ENCODE results near the gene CLBA1. TPM values are rescaled to one million over a fixed set of nuclear protein-coding genes. Genes with fewer than 3 reads are reported as not detected.
"Not testable (repeated sequence)": the region's sequence is repeated elsewhere in the genome, so short reads cannot be mapped to it uniquely, and the experiment has no call there.

The CLBA1 gene
- total and polyA plus RNA-seq, 9 of the 15 experiments (the other 6 are each of a cell fraction or from before 2014, with no cell fraction given): 0.04 to 3.9 (median 2.6) TPM

DNA sequence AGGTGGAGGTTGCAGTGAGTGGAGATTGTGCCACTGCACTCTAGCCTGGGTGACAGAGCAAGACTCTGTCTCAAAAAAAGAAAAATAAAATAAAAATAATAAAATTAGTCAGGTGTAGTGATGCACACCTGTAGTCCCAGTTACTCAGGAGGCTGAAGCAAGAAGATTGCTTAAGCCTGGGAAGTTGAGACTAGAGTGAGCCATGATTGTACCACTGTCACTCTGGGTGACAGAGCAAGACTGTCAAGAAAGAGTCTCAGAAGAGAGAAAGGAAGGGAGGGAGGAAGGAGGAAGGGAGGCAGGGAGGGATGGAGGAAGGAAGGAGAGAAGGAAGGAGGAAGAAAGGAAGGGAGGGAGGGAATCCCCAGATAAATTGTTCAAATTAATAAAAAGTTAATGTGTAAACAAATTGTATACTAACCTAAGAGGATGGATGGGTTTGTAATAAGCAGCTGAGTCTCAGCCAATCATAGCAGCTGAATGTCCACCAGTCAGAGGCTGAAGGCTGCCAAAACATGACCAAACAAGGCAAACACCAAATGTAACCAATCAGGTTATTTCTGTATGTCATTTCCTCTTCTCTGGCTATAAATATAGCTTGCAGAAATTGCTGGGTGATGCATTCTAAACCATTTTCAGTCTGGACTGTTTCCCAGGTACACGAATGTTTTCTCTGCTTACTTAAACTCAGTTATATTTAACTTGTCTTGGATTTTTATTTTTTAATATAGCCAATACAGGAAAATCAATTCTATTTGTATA is 41.4 kb downstream of the CLBA1 start (continued):
- TF ChIP-seq ZNF512 (tag; IDR thresholded peaks at IDR 0.05) (peak; percentile 37; the same call in 1 of the 2 replicates), PKNOX1 (IDR thresholded peaks at IDR 0.05) (peak; percentile 41; the same call in 1 of the 2 replicates), MAFK (IDR thresholded peaks at IDR 0.05; ENCODE audit: low read length) (peak; percentile 13; the same call in 1 of the 2 replicates), ZBTB26 (CRISPR knock-in tag; IDR thresholded peaks at IDR 0.05) (no peak), RBM15 (IDR thresholded peaks at IDR 0.05; ENCODE audit: insufficient read depth, low read length) (no peak), ZNF780A (CRISPR knock-in tag; IDR thresholded peaks at IDR 0.05) (no peak), HDAC2 (IDR thresholded peaks at IDR 0.05) (no peak), TBP (optimal IDR thresholded peaks at IDR 0.05; ENCODE audit: low read depth, low read length) (peak; percentile 30)

DNA sequence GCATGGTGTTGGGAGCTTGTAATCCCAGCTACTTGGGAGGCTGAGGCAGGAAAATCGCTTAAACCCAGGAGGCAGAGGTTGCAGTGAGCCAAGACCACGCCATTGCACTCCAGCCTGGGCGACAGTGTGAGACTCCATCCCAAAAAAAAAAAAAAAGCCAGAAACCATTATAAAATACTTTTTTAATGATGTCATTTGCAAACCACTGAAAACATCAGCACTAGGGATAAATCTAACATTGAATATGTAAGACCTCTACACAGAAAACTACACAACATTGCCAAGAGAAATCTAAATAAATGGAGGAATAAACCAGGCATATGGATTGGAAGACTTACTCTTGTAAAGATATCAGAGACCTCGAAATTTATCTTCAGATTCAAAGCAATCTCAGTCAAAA is 42.1 kb downstream of the CLBA1 start:
- H3K4me1 ChIP-seq (replicated peaks in 1 of 2; ENCODE audit: control insufficient read depth in 2 of 2, insufficient read depth in 2 of 2, low read length in 2 of 2); H3K27ac ChIP-seq (ENCODE audit: extremely low read depth, low read depth, low read length); ATAC-seq; H3K9me1 ChIP-seq (ENCODE audit: control insufficient read depth, insufficient read depth, low read length); H3K36me3 ChIP-seq (ENCODE audit: control insufficient read depth, insufficient read depth, low read length); H3K9me3 ChIP-seq (replicated peaks; ENCODE audit: control insufficient read depth, insufficient read depth, low read depth, low read length); H3K27me3 ChIP-seq (ENCODE audit: control insufficient read depth in 2 of 2, insufficient read depth in 2 of 2, low read length in 2 of 2); H4K20me1 ChIP-seq (replicated peaks; ENCODE audit: control insufficient read depth, insufficient read depth, low read length); CTCF ChIA-PET (ENCODE audit: low intra/inter-chr PET ratio); H3K79me2 ChIP-seq (ENCODE audit: control insufficient read depth, insufficient read depth, low read length); intact Hi-C loops (cut with micrococcal nuclease); FAIRE-seq; in situ Hi-C loops (cut with MboI); H3K4me3 ChIP-seq; H3K9ac ChIP-seq (ENCODE audit: insufficient read depth in 1 of 2, low read depth in 2 of 2, low read length in 2 of 2); H3K4me2 ChIP-seq (ENCODE audit: insufficient read depth, low read length); DNase-seq (ENCODE audit: extremely low read depth in 1 of 4, low spot score in 3 of 4): not testable (repeated sequence)
- POLR2A ChIA-PET: interaction anchor here (1.0 to 1.2 kb wide), 2 partner anchors 8 to 23 kb away, joined by 3 read pairs; no protein-coding TSS in a partner anchor
- 17% methylated on average over 1 of the region's 4 CpGs for WGBS (ENCODE audit: insufficient coverage, low coverage, missing lambda C conversion rate)
- TSS peak; percentile 94 for BruUV-seq (replicated peaks)
- 0 out of 2 replicates have a peak overlapping the region, but pooled peaks have one; percentile 52 for H2AFZ ChIP-seq (ENCODE audit: low read depth, low read length)

Measured in K562 (cell line).